D721Med (cell line): Measurements from ENCODE around the gene SERPINA4.

Experiments used
- DNase-seq: peaks from one replicate; pipeline ENCODE4 v3.0.0; 2011; ENCODE audit warnings: low spot score; ENCODE audit not compliant: insufficient read length
- FAIRE-seq: peaks from 2 replicates; lab custom pipeline; 2011; peaks lifted over from hg19 to GRCh38; lab: Jason Lieb, UNC
- CTCF ChIP-seq: IDR thresholded peaks from 2 replicates; pipeline ENCODE4 v1.5.1; 2012; ENCODE audit warnings: mild to moderate bottlenecking, control low read depth; ENCODE audit not compliant: insufficient read depth; ENCODE audit errors: missing control alignments

Gene SERPINA4

DNA sequence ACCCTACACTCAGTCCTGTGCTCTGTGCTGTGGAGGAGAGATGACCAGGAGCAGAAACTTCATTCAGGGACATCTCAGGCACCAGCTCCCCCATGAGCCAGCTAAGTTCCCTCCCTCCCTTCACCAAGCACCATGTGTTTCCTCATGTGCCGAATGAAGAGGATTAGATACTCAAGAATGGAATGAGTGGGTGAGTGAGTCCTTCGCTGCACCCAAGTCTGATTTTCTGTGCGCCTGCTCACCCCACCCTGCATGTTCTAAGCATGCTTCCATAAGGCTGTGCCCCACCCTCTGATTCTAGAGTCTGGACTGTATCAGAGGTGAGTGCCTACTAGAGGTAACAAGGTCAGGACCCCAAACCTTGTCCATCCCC lies 32.1 kb downstream of the SERPINA4 start:
- FAIRE-seq (no peak), DNase-seq (no peak)
- TF ChIP-seq CTCF = no peak

GRCh38 chr14:94593749-94594431 lies 32.6 kb downstream of the SERPINA4 start:
- no peak for FAIRE-seq
- TF ChIP-seq CTCF = no peak
- no peak for DNase-seq

- no peak for FAIRE-seq
These were observed 33.2 kb downstream of the SERPINA4 start for GRCh38 chr14:94594441-94594840.

DNA sequence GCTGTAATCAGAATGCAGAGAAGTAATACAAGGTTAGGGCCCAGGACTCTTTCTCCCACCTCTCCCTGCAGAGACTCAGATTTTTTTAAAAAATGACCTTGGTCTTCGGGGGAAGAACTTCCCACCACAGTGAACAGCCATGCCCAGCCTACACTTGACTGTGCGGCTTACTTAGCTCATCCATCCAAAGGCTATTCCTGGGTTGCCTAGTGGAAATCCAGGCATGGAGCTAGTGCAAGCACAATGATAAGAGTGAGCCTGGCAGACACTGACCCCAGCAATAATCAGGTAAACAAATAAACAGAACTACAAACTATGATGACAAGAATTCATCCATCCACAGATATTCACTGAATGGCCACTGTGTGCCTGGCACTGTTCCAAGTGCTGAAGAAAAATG lies 34.7 kb downstream of the SERPINA4 start:
- no peak for DNase-seq
- no peak for TF ChIP-seq CTCF
- FAIRE-seq = no peak

More at GRCh38 chr14:94594441-94594840, 33.2 kb downstream of the SERPINA4 start:
- DNase-seq = no peak
- TF ChIP-seq CTCF = no peak

DNA sequence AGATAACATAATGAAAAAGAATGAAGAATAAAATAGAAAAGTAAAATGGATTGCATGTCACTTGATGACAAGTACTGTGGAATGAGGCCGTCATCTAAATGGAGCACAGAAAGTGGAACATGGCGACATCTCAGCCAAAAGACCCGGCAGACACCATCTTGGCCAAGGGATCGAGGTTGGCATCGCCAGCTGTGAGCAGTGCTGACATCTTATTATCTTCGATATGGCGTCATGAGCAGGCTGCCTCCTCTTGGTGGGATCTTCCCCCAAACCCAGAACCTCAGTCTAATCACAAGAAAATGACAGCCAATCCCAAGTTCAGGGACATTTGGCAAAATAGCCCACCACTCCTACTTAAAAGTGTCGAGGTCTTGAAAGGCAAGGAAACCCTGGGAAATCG lies 35.1 kb downstream of the SERPINA4 start:
- DNase-seq = no peak
- TF ChIP-seq CTCF = no peak
- no peak for FAIRE-seq

DNA sequence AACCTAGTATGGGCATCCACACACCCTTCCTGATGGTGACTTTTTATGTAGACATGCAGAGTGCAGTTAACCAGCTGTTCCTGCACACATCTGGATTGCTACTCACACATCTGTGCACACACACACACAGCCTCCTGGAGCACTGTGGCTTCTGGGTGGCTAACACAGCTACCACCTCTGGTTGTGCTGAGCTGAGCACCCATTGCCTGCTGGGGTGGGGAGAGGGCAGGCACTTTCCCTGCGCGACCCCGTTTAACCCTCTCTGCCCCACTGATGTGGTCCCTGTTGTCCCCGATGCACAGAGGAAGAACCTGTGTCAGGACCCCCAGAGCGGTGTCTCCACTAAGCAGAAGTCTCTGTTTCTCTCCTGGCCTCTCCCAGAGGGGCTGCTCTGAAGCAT lies 36.5 kb downstream of the SERPINA4 start:
- TF ChIP-seq CTCF = no peak
- no peak for DNase-seq
- no peak for FAIRE-seq

GRCh38 chr14:94598506-94598815 lies 37.2 kb downstream of the SERPINA4 start:
- FAIRE-seq (no peak), DNase-seq (no peak)
- no peak for TF ChIP-seq CTCF
